HCT116 (cell line): ENCODE results near the gene POU5F1. TPM values are rescaled to one million over a fixed set of nuclear protein-coding genes. Genes with fewer than 3 reads are reported as not detected.

Experiments used
- ATAC-seq: fragments of 200-7000 bp; cut with Tn5 transposase; 2 replicates; pipeline ENCODE4 v1.9.1; 2020; ENCODE audit warnings: mild to moderate bottlenecking, moderate library complexity
- BruUV-seq: library from RNA; stranded (reverse); fragments of 400-500 nt; replicated peaks from 2 replicates; lab custom pipeline; 2021; lab: Mats Ljungman, UMichigan
- CTCF ChIA-PET: fragments of 300-600 bp; sonication (Branson Sonifier 250); formaldehyde crosslinking; loops from one replicate; lab custom pipeline; 2021; ENCODE audit warnings: antibody characterized with exemption; lab: Charles Lee
- POLR2A ChIA-PET: fragments of 300-600, 350-600 bp; sonication (Branson Sonifier 250); formaldehyde crosslinking; loops from one replicate; lab custom pipeline; 2021; ENCODE audit warnings: antibody characterized with exemption; lab: Charles Lee
- RAD21 ChIA-PET, 2 experiments: fragments of 300-600 bp; sonication (Branson Sonifier 250); formaldehyde crosslinking; loops; one replicate each; lab custom pipeline; 2023; ENCODE audit warnings: low total read pairs in 2 of 2; ENCODE audit not compliant: uncharacterized antibody in 2 of 2, unreplicated experiment in 2 of 2, low non-redundant PET in 1 of 2; lab: Charles Lee
- DNase-seq: peaks from one replicate; pipeline ENCODE4 v3.0.0-alpha.2; 2010; ENCODE audit warnings: low read depth, low spot score
- H2AFZ ChIP-seq: fragments of 200-600 bp; shearing (Covaris generic), sonication (generic); 2 replicates; pipeline ENCODE4 v1.6.1; 2017; ENCODE audit warnings: low read depth, mixed run types, mixed read lengths, antibody characterized with exemption, low read length; ENCODE audit not compliant: poor library complexity, severe bottlenecking
- H3K27ac ChIP-seq: 2 replicates; pipeline ENCODE4 v1.5.1; 2012; ENCODE audit warnings: low read depth, low read length
- H3K27me3 ChIP-seq: fragments of 200-600 bp; sonication (generic); 2 replicates; pipeline ENCODE4 v1.6.1; 2016; ENCODE audit warnings: mixed run types, low read length, mixed read lengths; ENCODE audit not compliant: insufficient read depth
- H3K36me3 ChIP-seq, 2 experiments: fragments of 200-500 bp in 1 of 2; fragments of 200-600 bp in 1 of 2; sonication (Bioruptor generic) in 1 of 2; sonication (generic) in 1 of 2; 2 replicates each; pipeline versions ENCODE4 v1.5.1 to v1.6.1; 2014 to 2016; ENCODE audit warnings: low read length in 2 of 2, inconsistent platforms in 1 of 2, mixed read lengths in 1 of 2, mixed run types in 1 of 2; ENCODE audit not compliant: insufficient read depth in 2 of 2, control insufficient read depth in 1 of 2
- H3K4me1 ChIP-seq, 2 experiments: fragments of 200-600 bp in 1 of 2; sonication (generic) in 1 of 2; 2 replicates each; pipeline versions ENCODE4 v1.5.1 to v1.6.1; 2012 to 2017; ENCODE audit warnings: low read length in 2 of 2, inconsistent platforms in 1 of 2, mild to moderate bottlenecking in 1 of 2, mixed read lengths in 1 of 2, mixed run types in 1 of 2, moderate library complexity in 1 of 2; ENCODE audit not compliant: insufficient read depth in 2 of 2, control insufficient read depth in 1 of 2
- H3K4me2 ChIP-seq: fragments of 200-600 bp; sonication (generic); 2 replicates; pipeline ENCODE4 v1.6.1; 2017; ENCODE audit warnings: mixed run types, low read length, mixed read lengths
- H3K4me3 ChIP-seq, 2 experiments: fragments of 200-600 bp in 1 of 2; sonication (generic) in 1 of 2; replicated peaks in 1 of 2; 2 replicates each; pipeline ENCODE4 v1.5.1; 2011 to 2016; ENCODE audit warnings: low read length in 2 of 2, control low read depth in 1 of 2, low read depth in 1 of 2, mild to moderate bottlenecking in 1 of 2, mixed read lengths in 1 of 2, mixed run types in 1 of 2
- H3K79me2 ChIP-seq: fragments of 200-600 bp; sonication (generic); 2 replicates; pipeline ENCODE4 v1.6.1; 2017; ENCODE audit warnings: mild to moderate bottlenecking, mixed run types, low read length, moderate library complexity, mixed read lengths; ENCODE audit not compliant: insufficient read depth
- H3K9ac ChIP-seq: fragments of 200-600 bp; sonication (generic); 2 replicates; pipeline ENCODE4 v1.6.1; 2016; ENCODE audit warnings: low read length, mixed read lengths
- H3K9me2 ChIP-seq: fragments of 200-600 bp; sonication (generic), shearing (Covaris generic); 2 replicates; pipeline ENCODE4 v1.6.1; 2017; ENCODE audit warnings: mixed run types, mild to moderate bottlenecking, moderate library complexity; ENCODE audit not compliant: insufficient read depth
- H3K9me3 ChIP-seq, 2 experiments: fragments of 200-500 bp in 1 of 2; fragments of 200-600 bp in 1 of 2; sonication (Bioruptor generic) in 1 of 2; sonication (generic) in 1 of 2; 2 replicates each; pipeline ENCODE4 v1.6.1; 2014 to 2017; ENCODE audit warnings: low read length in 2 of 2, mixed read lengths in 2 of 2, inconsistent platforms in 1 of 2, low read depth in 1 of 2, mild to moderate bottlenecking in 1 of 2, mixed run types in 1 of 2, moderate library complexity in 1 of 2; ENCODE audit not compliant: control insufficient read depth in 1 of 2, insufficient read depth in 1 of 2
- H4K20me1 ChIP-seq: fragments of 200-600 bp; sonication (generic), shearing (Covaris generic); 2 replicates; pipeline ENCODE4 v1.6.1; 2017; ENCODE audit warnings: mixed run types, mild to moderate bottlenecking, moderate library complexity; ENCODE audit not compliant: insufficient read depth
- CBX3 ChIP-seq: IDR thresholded peaks from 2 replicates; pipeline ENCODE4 v1.6.1; 2012; ENCODE audit warnings: low read depth
- CEBPB ChIP-seq: IDR thresholded peaks from 2 replicates; pipeline ENCODE4 v1.6.1; 2012; ENCODE audit warnings: low read depth
- EGR1 ChIP-seq: IDR thresholded peaks from 2 replicates; pipeline ENCODE4 v1.6.1; 2012; ENCODE audit warnings: low read depth
- EZH2 ChIP-seq: fragments of 200-600 bp; sonication (generic); IDR thresholded peaks from 2 replicates; pipeline ENCODE4 v1.6.1; 2017; ENCODE audit warnings: antibody characterized with exemption, mixed run types
- FOSL1 ChIP-seq: IDR thresholded peaks from 2 replicates; pipeline ENCODE4 v1.6.1; 2012; ENCODE audit warnings: low read depth
- POLR2AphosphoS5 ChIP-seq: IDR thresholded peaks from 2 replicates; pipeline ENCODE4 v1.6.1; 2011; ENCODE audit warnings: mild to moderate bottlenecking, low read depth, low read length, moderate library complexity
- RAD21 ChIP-seq: IDR thresholded peaks from 2 replicates; pipeline ENCODE4 v1.6.1; 2012; ENCODE audit warnings: low read depth, mild to moderate bottlenecking
- SIN3A ChIP-seq: IDR thresholded peaks from 2 replicates; pipeline ENCODE4 v1.6.1; 2012; ENCODE audit warnings: low read depth
- SRF ChIP-seq: IDR thresholded peaks from 2 replicates; pipeline ENCODE4 v1.6.1; 2012; ENCODE audit warnings: low read depth
- YY1 ChIP-seq: IDR thresholded peaks from 2 replicates; pipeline ENCODE4 v1.6.1; 2011; ENCODE audit warnings: low read length, low read depth, moderate library complexity, mild to moderate bottlenecking; ENCODE audit not compliant: insufficient replicate concordance; ENCODE audit errors: extremely low read depth
- intact Hi-C: fragments of 100-400 bp; cut with micrococcal nuclease; formaldehyde crosslinking; loops from 2 replicates; pipeline ENCODE4 v1.10.0; 2022
- total RNA-seq: library from RNA; stranded (reverse); gene quantifications from one replicate; pipeline ENCODE4 v1.2.1, GENCODE V29; 2021; ENCODE audit not compliant: unreplicated experiment
- TF ChIP-seq, protein P1 (sequence below): IDR thresholded peaks from 2 replicates; pipeline ENCODE4 v1.6.1; 2012
- TF ChIP-seq, protein P2 (sequence below), 3 experiments: fragments of 200-600 bp in 1 of 3; sonication (generic) in 1 of 3; IDR thresholded peaks in 2 of 3; conservative IDR thresholded peaks in 1 of 3; 2 replicates each; pipeline ENCODE4 v1.5.1; 2012 to 2017; ENCODE audit warnings: low read depth in 2 of 3, low read length in 2 of 3, antibody characterized with exemption in 1 of 3, borderline replicate concordance in 1 of 3, control low read depth in 1 of 3, mild to moderate bottlenecking in 1 of 3, mixed read lengths in 1 of 3, mixed run types in 1 of 3, moderate library complexity in 1 of 3; ENCODE audit not compliant: insufficient read depth in 1 of 3

Gene POU5F1
- total RNA-seq, 1 experiment from 2014 or later: 1.9 TPM

DNA sequence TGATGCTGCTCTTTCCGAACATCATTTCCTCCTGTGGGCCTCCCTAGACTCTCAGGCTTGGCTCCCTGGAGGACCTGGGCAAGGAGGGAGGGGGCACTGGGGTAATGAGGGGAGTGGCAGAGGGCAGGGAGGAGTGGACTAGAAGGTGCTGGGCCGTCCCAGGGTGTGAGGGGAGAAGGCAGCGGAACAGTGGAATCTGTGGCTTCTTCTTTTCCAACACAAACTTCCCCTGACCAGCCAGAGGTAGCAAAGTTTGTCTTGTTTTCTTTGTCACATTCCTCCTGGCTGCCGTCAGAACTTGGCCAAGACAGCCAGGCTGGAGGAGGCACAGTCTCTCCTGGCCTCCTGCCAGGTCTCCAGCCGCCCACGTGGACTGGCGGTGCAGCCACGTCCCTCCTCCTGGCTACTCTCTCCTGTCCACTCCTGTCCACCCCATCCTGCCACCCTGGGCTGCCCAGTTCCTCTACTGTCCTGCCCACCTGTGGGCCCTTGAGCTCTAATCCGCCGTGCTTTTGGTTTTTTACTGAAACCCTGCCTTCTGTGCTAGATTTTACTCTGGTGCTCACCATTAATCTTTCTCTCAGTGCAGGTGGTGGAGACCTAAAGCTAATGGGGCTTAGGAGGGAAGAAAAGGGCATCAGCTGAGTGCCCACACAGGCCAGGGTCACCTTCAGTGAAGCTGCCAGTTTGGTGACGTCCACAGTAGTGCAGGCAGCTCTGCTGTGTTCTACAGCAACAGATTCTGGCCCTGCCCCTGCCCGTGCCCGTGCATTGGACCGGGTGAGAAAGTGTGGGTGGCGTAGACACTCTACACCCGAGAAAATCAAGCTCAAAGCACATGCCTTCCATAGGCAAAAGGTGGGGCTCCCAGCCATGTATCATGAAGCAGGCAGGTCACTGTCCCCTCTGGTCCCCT is 47.4 kb downstream of the POU5F1 start:
- Histone ChIP-seq H3K4me3 (peak overlapping the region in 1 of 2 experiments; percentile 27; a peak in 2 of 4 replicates), H4K20me1 (no peaks in the 10 kb centered on the region), H3K9me2 (no peaks in the 10 kb centered on the region), H3K36me3 (no peaks in the 10 kb centered on the region), H3K27ac (peak overlapping the region; percentile 64), H3K79me2 (no peaks in the 10 kb centered on the region), H3K9ac (peak overlapping the region; percentile 39), H3K4me2 (peak overlapping the region; percentile 81), H3K9me3 (no peaks in the 10 kb centered on the region), H3K4me1 (peaks cover 41 to 58% of the 10 kb centered on the region in 2 experiments), H2AFZ (no peak overlapping the region), H3K27me3 (no peaks in the 10 kb centered on the region)
- no TSS peak for BruUV-seq
- DNase-seq (peak; percentile 72), ATAC-seq (peak; percentile 75)
- intact Hi-C loops: no loop called here
- POLR2A ChIA-PET: interaction anchor here (2.1 kb wide), 1 partner anchor 8 kb away, joined by 7 read pairs; the partner anchor contains the start of gene PSORS1C1
- CTCF ChIA-PET: interaction anchor here (2.4 kb wide), 1 partner anchor 36 kb away, joined by 7 read pairs; no protein-coding TSS in a partner anchor
- RAD21 ChIA-PET: no interaction called here
- TF ChIP-seq, protein P1, sequence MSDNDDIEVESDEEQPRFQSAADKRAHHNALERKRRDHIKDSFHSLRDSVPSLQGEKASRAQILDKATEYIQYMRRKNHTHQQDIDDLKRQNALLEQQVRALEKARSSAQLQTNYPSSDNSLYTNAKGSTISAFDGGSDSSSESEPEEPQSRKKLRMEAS: peak; percentile 91
- TF ChIP-seq POLR2AphosphoS5: peak; percentile 69
- no peak for TF ChIP-seq SRF
- TF ChIP-seq CBX3: peak; percentile 70
- TF ChIP-seq RAD21: no peak
- TF ChIP-seq EGR1: peak; percentile 85
- no peak for TF ChIP-seq EZH2
- TF ChIP-seq CEBPB: no peak
- peak; percentile 48; the same call in 1 of the 2 replicates for TF ChIP-seq FOSL1
- TF ChIP-seq, protein P2, sequence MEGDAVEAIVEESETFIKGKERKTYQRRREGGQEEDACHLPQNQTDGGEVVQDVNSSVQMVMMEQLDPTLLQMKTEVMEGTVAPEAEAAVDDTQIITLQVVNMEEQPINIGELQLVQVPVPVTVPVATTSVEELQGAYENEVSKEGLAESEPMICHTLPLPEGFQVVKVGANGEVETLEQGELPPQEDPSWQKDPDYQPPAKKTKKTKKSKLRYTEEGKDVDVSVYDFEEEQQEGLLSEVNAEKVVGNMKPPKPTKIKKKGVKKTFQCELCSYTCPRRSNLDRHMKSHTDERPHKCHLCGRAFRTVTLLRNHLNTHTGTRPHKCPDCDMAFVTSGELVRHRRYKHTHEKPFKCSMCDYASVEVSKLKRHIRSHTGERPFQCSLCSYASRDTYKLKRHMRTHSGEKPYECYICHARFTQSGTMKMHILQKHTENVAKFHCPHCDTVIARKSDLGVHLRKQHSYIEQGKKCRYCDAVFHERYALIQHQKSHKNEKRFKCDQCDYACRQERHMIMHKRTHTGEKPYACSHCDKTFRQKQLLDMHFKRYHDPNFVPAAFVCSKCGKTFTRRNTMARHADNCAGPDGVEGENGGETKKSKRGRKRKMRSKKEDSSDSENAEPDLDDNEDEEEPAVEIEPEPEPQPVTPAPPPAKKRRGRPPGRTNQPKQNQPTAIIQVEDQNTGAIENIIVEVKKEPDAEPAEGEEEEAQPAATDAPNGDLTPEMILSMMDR (IDR thresholded peaks at IDR 0.05 in 2 of 3, conservative IDR thresholded peaks at IDR 0.05 in 1 of 3; ENCODE audit: borderline replicate concordance in 1 of 3, insufficient read depth in 1 of 3, low read depth in 2 of 3, low read length in 2 of 3): no peak
- TF ChIP-seq YY1: peak; percentile 25
- peak; percentile 76 for TF ChIP-seq SIN3A
